ENCODE measurements around the gene COQ9.

- no peak for TF ChIP-seq CTCF (IDR thresholded peaks at IDR 0.05; ENCODE audit: insufficient read depth, low read length)
- no peak for TF ChIP-seq POLR2AphosphoS5 (IDR thresholded peaks at IDR 0.05; ENCODE audit: low read depth)
- TF ChIP-seq REST (IDR thresholded peaks at IDR 0.05; ENCODE audit: insufficient replicate concordance, low read depth), result no peak
- no peak for TF ChIP-seq SPI1 (IDR thresholded peaks at IDR 0.05; ENCODE audit: borderline replicate concordance, low read depth)
These were observed 21.8 kb downstream of the COQ9 start for GRCh38 chr16:57469046-57469445.

All from HL-60 (cell line).